Stomach (tissue), 4 donors: Measurements from ENCODE around the gene STRBP.

ENCODE experiments used
- CTCF ChIP-seq, 7 experiments: fragments of 450-650 bp in 4 of 7; fragments of 200-600 bp in 3 of 7; sonication (generic) in 3 of 7; IDR thresholded peaks; one replicate each; pipeline ENCODE4 v1.5.1; 2016 to 2019; ENCODE audit warnings: antibody characterized with exemption in 7 of 7, control low read depth in 2 of 7, mild to moderate bottlenecking in 1 of 7
- EP300 ChIP-seq: sonication (generic); formaldehyde crosslinking; IDR thresholded peaks from one replicate; pipeline ENCODE4 v1.6.1; 2017; ENCODE audit warnings: antibody characterized with exemption
- POLR2A ChIP-seq, 4 donors: fragments of 450-650 bp; IDR thresholded peaks; one replicate each; pipeline ENCODE4 v1.6.1; 2016; ENCODE audit warnings: antibody characterized with exemption in 4 of 4, control low read depth in 2 of 4, mild to moderate bottlenecking in 1 of 4, moderate library complexity in 1 of 4

DNA sequence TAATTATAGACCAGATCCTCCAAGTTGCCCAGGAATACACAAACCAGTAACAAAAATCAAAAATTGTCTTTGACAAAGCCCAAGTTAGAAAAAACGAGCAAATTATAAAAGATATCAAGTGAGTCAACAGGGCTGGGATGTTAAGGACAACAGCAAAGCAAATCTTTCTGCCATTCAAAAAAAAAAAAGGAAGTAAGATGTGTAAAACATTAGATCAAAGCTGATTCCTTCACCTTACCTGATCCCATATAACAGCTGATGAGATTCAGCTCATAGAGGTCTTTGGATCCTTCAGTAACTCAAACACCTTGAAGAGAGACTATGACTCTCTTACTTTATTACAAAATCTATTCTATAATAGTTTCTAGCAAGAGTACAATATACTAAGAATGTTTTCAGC is 100.9 kb downstream of the STRBP start:
- TF ChIP-seq EP300 (no peak), POLR2A (IDR thresholded peaks at IDR 0.05) (no peak), CTCF (IDR thresholded peaks at IDR 0.05) (no peak)
